ENCODE results near the gene AUTS2.

The AUTS2 gene

DNA sequence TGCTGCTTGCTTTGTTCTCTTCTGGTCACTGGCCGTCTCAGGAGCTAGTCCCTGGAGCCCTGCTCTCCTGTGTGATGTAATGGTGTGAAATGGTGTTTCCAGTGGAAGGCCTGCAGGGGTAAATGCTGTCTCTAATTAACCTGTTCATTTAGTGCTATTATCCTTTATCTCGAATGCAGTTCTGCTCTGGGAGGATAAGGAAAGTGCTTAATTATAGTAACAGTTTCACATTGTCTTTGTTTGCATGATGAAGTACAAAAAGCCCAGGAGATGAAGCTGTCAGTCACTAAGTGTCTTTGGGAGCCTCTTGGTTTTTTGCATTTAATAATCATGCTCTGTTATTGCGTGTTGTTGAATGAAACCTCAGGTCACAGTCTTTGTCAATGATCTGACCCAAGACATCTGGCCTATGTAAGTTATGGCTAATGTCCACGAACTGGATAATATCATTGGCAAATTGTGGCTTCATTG lies 778.3 kb downstream of the AUTS2 start:
- DNase-seq: no peak

DNA sequence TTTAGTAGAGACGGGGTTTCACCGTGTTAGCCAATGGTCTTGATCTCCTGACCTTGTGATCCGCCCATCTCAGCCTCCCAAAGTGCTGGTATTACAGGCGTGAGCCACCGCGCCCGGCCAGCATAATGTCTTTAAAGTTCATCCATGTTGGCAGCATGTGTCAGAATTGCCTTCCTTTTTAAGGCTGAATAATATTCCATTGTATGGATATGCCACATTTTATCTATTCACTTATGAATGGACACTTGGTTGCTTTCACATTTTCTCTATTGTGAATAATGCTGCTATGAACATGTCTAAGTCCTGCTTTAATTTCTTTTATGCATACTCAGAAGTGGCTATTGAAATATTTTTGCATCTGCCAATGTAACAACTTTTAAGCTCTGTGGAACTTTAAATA lies 779.7 kb downstream of the AUTS2 start:
- DNase-seq: no peak

DNA sequence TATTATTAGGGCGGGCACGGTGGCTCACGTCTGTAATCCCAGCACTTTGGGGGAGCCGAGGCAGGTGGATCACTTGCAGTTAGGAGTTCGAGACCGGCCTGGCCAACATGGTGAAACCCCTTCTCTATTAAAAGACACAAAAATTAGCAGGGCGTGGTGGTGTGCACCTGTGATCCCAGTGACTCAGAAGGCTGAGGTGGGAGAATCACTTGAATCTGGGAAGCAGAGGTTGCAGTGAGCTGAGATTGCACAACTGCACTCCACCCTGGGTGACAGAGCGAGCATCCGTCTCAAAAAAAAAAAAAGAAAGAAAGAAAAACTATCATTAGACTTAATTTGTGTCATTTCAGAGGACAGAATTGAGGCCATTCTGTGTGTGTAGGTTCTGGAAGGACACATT lies 780.9 kb downstream of the AUTS2 start:
- DNase-seq: no peak

DNA sequence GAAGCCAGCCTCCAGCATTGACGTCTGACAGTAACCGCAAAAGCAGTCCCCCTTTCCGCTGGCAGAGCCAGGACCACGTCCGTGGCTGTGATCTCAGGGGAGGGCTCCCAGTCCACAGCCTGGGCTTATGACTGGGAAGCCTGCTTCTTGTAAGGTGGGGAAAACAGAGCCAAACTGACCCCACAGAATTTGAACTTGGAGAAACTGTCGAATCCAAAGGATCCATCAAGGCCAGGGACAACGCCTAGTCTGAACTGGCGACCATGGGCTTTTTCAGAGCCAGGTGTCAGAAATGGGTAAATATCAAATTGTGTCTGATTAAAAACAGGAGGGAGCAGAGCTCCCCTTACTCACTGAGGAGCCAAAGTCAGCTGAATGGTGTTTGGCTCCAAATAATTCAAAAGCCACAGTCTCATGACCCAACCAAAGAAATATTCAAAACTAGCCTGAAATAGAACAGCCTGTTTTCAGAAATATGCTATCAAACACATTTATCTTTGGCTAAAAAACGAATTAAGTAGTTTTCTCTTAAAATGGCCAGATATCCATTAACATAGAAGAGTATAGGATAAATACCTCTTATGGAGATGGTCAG lies 782.2 kb downstream of the AUTS2 start:
- no peak for DNase-seq

DNA sequence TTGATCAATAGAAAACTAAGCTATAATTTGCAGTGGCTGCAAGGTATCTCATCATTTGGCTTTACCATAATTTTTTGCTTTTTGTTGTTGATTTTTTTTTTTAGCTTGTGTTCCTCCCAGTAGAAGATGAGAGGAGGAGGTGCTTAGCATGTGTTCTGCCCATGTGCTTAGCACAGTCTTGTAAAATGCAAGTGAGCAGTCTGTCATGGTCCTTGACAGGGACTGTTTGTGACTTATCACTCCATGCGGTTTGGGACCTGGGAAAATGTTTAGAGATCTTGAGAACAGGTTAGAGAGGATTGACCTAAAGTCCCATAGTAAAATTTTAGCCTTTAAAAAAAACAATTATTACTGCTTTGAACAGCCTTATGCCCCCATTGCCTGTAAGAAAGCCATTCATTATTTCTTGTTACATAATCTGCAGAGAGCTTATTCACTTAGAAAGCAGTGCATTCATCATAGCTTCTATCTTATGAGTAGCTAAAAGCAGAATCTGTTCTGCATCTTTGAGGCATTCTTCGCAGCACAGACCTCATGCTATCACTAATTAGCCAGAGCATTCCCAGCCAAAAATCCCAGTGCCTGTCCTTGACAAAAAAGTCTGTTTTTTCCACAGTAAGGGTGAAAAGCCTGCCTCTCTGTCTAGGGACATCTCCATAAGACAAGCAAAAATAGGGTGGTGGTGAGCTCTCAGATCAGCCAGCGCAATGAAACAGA lies 784.9 kb downstream of the AUTS2 start:
- no peak for DNase-seq

DNA sequence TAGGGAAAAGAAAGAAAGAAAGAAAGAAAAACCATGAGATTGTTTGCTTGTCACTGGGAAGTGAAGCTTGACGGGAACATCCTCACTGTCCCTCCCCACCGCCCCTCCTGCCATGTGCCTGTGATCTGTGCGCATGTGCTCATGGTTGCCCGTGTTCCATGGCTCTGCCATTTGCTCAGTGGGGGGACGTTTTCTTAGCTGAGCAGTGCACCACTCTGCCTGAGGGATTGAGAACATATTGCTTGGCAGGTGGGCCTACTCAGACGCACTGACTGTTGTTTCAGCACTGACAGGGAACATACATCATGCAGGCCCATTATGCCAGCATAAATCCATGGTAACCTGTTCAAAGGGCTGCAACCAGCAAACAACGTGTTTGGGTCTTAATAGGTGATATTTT lies 785.7 kb downstream of the AUTS2 start:
- DNase-seq: no peak

DNA sequence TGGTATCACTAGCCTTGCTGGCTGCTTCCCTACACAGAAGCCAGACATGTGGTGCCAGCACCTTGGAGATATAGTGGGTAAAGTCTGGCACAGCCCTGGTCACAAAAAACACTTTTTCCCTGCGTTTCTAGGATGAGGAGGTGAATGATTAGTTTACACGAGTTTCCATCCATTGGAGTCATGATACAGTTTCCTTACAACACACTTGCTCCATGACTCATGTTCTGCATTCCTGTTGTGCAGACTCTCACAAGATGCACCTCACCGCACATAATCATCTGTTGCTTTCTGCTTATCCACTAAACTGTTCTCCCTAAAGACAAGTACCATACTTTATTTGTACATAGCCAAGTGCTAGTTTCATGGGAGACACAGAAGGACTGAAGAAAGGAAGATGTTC lies 786.6 kb downstream of the AUTS2 start:
- DNase-seq: no peak

DNA sequence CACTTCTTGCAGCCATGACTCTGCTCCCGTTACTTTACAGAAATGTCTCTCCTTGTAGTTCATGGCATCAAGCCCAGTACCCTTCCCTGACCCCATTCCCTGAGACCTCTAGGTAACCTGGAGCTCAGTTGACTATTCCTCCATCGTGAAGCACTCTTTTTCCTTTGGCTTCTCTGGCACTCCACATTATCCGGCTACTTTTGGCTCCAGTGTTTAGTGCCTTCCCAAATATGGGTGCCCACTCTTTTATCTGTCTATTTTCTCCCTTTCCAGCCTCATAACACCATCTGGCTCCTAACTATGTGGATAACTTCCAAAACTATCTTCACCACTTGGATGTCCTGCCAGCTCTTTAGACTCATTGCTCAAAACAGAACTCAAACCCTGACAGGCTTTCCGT lies 788.9 kb downstream of the AUTS2 start:
- DNase-seq: no peak

DNA sequence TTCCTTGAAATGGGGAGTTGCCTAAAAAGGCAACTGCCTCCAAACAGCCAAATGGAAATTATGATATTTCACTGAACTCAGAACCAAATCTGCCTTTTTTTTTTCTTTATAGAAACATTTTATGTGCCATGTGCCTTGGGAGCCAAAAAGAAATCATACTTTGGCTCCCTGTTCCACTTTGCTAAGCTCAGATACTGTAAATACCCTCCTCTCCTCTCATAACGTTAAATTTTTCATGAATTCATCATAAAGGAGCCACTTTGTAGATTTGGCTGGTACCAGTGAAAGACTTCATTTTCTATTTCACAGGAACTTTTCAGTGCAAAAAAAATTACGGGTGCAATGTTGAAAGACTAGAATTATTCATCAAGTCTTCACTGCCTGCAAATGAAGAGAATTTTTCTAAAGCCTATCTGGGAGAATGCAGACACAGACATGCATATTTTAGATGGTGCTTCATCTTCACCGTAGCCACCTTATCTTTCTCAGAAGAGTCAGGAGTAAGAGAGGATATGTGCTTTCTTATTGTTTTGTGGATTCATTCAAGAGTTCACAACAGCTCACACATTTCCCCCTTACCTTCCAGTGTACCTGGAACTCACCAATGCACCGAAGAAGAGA lies 791.4 kb downstream of the AUTS2 start:
- DNase-seq: no peak

DNA sequence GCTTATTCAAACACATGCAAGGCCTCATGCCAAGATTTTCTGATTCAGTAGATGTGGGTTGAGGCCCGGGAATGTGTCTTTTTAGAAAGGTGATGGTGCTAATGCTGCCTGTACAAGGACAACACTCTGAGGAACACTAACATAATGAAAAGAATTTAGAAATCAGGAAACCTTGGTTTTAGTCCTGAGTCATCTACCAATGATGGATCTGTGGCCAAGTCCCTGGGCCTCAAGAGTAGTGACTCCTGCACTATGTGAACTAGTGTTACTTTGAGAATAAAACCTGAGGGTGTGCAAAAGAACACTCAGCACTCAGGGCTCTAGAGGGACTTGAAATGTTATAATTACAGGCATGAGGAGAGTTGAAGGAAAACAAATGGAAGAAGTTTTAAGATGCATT lies 792.0 kb downstream of the AUTS2 start:
- DNase-seq: no peak

DNA sequence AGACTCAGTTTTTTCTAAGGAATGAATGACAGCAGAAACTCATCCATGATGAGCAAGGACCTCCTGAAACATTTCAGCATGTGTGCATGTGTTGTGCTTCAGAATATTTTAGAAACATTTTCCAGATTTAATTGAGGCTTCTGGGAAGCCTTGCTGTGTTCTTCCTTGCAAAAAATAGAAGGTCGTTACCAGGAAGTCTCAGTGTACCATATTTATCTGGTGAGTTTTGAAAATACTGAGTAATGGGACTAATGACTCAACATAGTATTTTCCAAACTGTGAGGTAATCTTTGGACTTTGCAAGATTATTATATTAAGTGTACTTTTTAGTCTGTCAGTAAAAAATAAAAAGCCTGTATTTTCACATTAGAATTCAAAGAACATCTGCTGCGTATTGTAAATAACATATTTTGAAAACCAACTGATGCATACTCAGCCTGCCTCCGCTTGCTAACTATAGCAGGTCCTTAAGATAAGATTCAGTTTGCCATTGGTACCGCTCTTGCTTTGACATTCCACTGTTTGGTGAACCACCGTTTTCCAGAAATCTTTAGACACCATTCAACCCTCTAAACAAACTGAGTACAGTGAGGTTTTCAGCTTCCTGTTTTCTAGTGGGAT lies 794.1 kb downstream of the AUTS2 start:
- no peak for DNase-seq

DNA sequence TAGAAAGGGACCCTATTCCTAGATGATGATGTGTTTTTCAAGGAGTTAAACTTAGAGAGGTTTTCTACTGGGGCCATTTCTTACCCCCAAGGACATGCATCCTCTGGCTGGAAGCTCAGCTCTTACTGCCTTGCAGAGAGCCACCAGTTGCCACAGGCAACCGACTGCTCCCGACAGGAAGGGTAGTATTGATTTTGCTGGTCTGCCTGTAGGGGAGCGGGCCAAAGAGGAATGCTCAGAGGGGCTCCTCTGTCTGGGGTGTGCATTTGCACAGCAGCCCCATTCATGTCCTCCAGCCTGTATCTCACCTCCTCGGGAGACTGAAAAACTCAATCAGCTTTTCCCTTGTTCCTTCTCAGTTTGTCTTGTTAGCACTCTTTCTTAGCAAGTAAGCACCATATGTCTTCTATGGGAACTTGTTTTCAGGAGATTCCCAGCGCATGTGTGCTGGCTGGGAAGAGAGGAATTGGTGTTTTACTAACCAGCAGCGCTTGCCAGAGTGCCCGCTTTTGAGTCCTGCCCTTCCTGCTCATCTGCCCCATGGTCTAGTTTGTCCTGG lies 794.7 kb downstream of the AUTS2 start:
- no peak for DNase-seq

DNA sequence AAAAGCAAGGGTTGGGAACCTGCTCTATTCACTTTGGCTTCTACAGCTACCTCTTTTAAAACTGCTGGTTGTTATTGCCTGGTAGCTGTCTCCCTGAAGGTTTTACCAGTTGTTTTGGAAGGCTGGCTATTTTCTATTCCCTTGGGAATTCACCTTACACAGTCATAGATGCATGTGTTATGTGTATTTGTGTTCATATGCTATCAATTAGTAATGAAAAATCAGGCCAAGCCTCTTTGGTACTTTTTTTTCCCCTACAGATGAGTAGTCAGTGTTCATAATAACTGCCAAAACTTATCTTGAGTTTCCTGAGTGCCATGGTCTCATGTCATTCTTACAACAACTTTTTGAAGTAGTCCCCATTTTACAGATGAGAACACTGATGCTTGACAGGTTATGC lies 795.7 kb downstream of the AUTS2 start:
- no peak for DNase-seq

DNA sequence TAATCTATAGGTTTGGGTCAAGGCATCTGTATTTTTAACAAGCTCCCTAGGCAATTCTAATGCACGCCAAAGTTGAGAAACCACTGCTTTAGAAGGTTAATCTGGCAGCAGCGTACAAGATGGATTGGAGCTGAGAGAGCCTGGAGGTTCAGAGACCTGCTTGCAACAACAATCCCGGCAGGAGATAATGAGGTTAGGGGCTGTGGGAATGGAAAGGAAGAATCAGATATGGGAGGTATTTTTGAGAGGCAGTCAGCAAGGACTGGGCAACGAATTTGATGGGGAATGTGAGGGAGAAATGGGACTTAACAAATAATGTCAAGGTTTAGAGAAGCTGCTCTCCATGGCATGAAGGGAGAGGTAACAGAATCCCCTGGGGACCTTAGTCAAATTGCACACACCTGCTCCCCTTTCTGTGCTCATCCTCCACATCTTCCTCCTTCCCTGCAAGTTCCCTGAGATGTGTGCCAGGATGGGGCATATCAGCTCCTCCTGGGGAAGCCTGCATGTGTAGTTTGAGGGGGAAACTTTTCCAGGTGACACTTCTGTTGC lies 802.6 kb downstream of the AUTS2 start:
- no peak for DNase-seq

DNA sequence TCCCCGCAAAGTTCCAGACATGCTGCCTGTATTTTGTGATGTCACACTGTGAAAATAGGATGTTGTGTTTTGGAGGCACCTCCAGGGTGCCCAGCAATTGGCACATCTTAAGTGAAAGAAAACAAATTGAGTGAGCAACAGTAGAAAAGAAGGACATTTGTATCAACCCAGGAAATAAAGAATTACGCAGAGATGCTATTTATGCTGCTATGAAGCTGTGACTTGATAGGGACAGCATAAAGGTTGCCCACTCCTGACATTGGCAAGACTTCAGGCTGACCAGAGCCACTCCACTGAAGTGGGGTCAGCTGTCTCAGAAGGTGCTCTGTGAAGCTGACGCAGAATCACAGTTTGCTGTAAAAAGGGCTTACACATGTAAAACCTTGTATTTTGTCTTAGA lies 803.8 kb downstream of the AUTS2 start:
- DNase-seq: no peak

DNA sequence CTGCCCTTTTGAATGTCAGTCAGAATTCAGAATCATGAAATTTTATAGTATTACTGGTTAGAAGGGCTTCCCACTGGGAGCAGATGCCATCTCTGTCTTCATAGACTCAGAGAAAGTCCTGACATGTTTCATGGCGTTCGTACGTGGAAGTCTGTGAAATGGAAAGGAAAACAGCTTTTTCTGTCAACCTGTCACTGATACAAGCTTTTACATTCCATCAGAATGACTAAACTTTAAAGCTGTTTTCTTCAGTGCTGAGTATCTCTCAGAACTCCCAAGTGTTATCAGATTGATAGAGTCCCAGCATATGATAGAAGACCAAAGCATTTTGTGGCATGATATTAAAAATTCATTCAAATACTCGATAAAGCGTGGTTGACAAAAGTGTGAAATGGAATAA lies 807.0 kb downstream of the AUTS2 start:
- DNase-seq: no peak

DNA sequence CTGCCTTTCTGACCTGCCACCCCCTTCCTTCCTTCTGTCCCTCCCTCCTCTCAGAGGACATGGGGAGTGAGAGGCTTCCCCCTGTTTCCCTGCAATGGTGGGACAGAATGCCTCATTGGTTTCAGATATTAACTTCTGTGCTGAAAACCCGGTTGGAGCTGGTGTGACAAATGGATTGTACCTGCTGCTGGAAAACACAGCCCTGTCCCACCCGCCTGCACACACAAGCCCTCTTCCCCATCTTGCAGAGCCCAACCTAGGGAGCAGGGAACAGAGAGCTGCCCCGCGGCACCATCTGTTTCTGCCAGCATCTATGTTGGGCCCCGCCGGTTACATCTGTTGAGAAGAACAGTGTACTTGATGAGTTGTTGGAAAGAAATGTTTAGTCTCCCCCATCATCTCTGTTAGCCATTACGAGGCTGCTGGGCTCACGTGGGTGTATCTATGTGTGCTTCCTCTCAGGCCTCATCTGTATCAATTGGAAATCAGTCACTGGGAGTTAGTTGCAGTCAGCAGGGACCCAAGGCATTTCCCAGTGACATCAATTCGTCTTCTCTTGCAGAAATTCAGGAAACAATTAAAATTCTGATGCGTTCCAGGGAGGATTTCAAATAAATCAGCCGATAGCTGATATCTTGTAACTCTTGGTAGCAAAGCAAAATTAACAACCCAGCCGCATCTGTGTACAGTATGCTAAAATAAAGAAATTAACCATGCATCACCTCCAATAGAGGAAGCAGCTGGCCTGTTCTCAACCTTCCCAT lies 808.1 kb downstream of the AUTS2 start:
- DNase-seq: no peak

DNA sequence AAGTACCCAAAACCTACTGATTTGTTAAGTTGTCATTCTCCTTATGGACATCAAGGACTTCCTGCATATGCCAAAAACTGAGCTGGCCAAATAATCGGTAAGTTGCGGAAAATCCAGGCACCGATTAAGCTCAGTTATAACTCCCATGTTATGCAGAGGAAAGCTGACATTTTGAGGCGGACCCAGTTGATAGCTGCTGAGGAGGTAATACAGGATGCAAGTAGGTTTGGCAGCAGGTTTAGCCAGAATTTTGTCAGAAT lies 808.6 kb downstream of the AUTS2 start:
- DNase-seq: no peak

DNA sequence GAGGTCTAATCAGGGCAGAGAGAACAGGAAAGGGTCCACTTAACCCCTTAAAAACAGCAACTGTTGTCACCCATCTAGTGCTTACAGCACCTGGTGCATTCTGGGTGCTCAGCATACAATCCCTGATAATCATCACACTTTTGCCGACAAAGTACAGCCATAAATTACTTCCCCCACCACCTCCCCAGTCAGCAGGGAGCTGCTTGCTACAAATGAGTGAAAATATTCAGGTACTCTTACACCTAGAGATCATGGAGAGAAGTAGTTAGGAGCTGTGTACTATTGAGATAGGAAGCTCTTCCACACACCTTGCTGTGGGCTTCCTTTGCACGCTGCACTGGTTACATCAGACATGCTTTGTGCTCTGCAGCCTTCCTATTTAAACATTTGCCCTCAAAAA lies 810.2 kb downstream of the AUTS2 start:
- no peak for DNase-seq

DNA sequence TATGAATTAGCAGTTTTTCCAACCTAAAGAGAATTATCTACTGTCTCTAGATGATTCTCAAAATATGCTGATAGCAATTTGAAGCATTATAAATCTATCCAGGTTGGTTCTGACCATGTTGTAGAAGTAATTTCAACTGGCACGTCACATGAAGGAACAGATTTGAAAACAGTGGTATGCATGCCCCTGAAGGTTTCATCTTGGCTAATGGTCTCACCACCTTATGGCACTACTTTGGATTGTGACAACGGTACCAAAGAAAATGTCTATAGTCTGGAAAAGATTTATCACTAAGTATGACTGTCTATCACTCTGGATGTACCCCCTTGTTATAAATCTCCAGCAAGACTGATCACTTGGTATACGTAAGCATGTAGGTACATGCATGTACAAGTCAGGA lies 810.6 kb downstream of the AUTS2 start:
- DNase-seq: no peak

DNA sequence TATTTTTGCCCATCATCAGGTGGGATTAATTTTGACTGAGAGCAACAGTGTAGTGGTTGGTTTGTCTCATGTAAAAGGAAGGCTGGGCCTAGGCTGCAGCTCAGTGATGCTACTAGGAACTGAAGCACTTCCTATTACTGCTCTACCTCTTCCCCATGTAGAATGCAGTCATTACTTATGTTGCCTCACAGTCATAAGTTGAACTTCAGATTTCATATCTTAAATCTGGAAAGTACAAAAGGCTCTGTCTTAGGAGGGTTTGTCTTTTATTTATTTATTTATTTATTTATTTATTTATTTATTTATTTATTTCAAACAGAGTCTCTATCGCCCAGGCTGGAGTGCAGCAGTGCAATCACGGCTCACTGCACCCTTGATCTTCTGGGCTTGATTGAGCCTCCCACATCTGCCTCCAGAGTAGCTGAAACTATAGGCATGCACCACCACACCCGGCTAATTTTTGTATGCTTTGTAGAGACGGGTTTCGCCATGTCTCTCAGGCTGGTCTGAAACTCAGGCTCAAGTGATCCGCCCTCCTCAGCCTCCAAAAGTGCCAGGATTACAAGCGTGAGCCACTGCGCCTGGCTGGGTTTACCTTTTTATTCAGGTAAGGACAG lies 812.0 kb downstream of the AUTS2 start:
- no peak for DNase-seq

DNA sequence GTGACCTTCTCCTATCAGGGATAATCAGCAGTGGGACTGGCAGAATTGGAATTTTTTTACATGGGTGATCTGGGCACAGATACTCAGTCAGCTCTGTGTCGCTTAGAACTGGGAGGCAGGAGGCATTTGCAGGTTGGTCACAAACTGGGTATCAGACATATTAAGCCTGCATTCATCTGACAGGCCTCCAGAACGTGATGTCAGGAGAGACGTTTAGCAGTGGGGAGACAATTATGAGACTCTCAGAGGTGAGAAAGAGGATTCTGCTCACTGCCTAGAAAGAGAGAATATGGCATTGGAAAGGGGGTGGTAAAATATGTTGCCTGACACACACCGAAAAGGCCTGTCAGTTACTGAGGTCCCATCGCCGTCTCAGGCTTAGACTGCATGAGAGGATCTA lies 816.1 kb downstream of the AUTS2 start:
- DNase-seq: no peak

Measured in activated T-cell treated with anti-CD3 and anti-CD28 coated beads, Interleukin-2, amount 50 U/mL, for 48 hours (primary cell).